T-cell (primary cell): ENCODE data around the gene CARS1. TPM values are rescaled to one million over a fixed set of nuclear protein-coding genes. Genes with fewer than 3 reads are reported as not detected.

Experiments
- ATAC-seq, 4 experiments: fragments of 200-7000 bp in 3 of 4; fragments of 150-1000 bp in 1 of 4; cut with Tn5 transposase; replicated peaks in 1 of 4; 1 replicate in 3 of 4; 2 replicates in 1 of 4; pipeline ENCODE4 v1.10.0; 2021; ENCODE audit warnings: moderate library complexity in 3 of 4, mild to moderate bottlenecking in 2 of 4, moderate number of reproducible peaks in 1 of 4
- CTCF ChIA-PET, 2 donors: fragments of 300-600 bp; sonication (Branson Sonifier 250); formaldehyde crosslinking; loops; one replicate each; lab custom pipeline; 2022; ENCODE audit warnings: antibody characterized with exemption in 2 of 2; lab: Charles Lee
- POLR2A ChIA-PET, 2 donors: fragments of 300-600 bp; sonication (Branson Sonifier 250); formaldehyde crosslinking; loops; one replicate each; lab custom pipeline; 2022; ENCODE audit warnings: antibody characterized with exemption in 2 of 2; lab: Charles Lee
- DNase-seq, 35 experiments: peaks; one replicate each; pipeline versions ENCODE4 v3.0.0 to v3.0.0-alpha.2; 2013 to 2023
- H3K27ac ChIP-seq: one replicate; pipeline ENCODE4 v1.5.1; 2013; ENCODE audit warnings: low read length
- H3K27me3 ChIP-seq, 2 experiments: replicated peaks in 1 of 2; 1 replicate in 1 of 2; 2 replicates in 1 of 2; pipeline versions ENCODE4 v1.6.1 to v1.7.0; 2013; ENCODE audit warnings: low read length in 1 of 2, mixed read lengths in 1 of 2; ENCODE audit not compliant: control insufficient read depth in 2 of 2, insufficient read depth in 2 of 2; ENCODE audit errors: extremely low read depth in 1 of 2
- H3K36me3 ChIP-seq, 2 donors: 1 replicate in 1 of 2; 2 replicates in 1 of 2; pipeline versions ENCODE4 v1.6.1 to v1.7.0; 2013; ENCODE audit warnings: low read length in 1 of 2; ENCODE audit not compliant: control insufficient read depth in 2 of 2, insufficient read depth in 1 of 2; ENCODE audit errors: extremely low read depth in 1 of 2
- H3K4me1 ChIP-seq, 2 experiments: 1 replicate in 1 of 2; 2 replicates in 1 of 2; pipeline versions ENCODE4 v1.6.1 to v1.7.0; 2013; ENCODE audit warnings: low read length in 2 of 2, mixed read lengths in 1 of 2; ENCODE audit not compliant: insufficient read depth in 2 of 2, control insufficient read depth in 1 of 2; ENCODE audit errors: extremely low read depth in 1 of 2
- H3K4me3 ChIP-seq, 2 donors: 1 replicate in 1 of 2; 2 replicates in 1 of 2; pipeline versions ENCODE4 v1.5.1 to v1.7.0; 2013; ENCODE audit warnings: mild to moderate bottlenecking in 2 of 2, low read length in 1 of 2, moderate library complexity in 1 of 2; ENCODE audit not compliant: control insufficient read depth in 1 of 2; ENCODE audit errors: extremely low read depth in 1 of 2
- H3K9me3 ChIP-seq: 2 replicates; pipeline ENCODE4 v1.7.0; 2013
- H3K27ac Mint-ChIP-seq, 2 donors: one replicate each; pipeline ENCODE4 v1.8.0; 2020 to 2021; ENCODE audit warnings: mild to moderate bottlenecking in 2 of 2, mixed read lengths in 2 of 2
- H3K27me3 Mint-ChIP-seq, 2 donors: one replicate each; pipeline ENCODE4 v1.8.0; 2021 to 2022; ENCODE audit warnings: mixed read lengths in 2 of 2
- H3K36me3 Mint-ChIP-seq: one replicate; pipeline ENCODE4 v1.8.0; 2021; ENCODE audit warnings: mixed read lengths
- H3K4me1 Mint-ChIP-seq, 3 donors: one replicate each; pipeline ENCODE4 v1.8.0; 2020 to 2022; ENCODE audit warnings: mixed read lengths in 3 of 3, mild to moderate bottlenecking in 1 of 3
- H3K4me3 Mint-ChIP-seq, 3 donors: one replicate each; pipeline ENCODE4 v1.8.0; 2020 to 2022; ENCODE audit warnings: mild to moderate bottlenecking in 3 of 3, mixed read lengths in 3 of 3, moderate library complexity in 3 of 3
- H3K9me3 Mint-ChIP-seq, 3 donors: one replicate each; pipeline ENCODE4 v1.8.0; 2020 to 2022; ENCODE audit warnings: mixed read lengths in 3 of 3
- WGBS: methylation state at CpG from one replicate; pipeline ENCODE4 v1.1.5; 2013; ENCODE audit warnings: missing lambda C conversion rate; ENCODE audit not compliant: insufficient coverage; 5-methylcytosine and 5-hydroxymethylcytosine counted together
- total RNA-seq, 35 experiments: library from RNA in 6 of 35; stranded (reverse) in 6 of 35; fragments of 120-200 nt in 1 of 35; gene quantifications; one replicate each; pipeline versions ENCODE4 v1.2.1 to v1.2.4 and lab custom pipeline; 2013 to 2026

The CARS1 gene
- total RNA-seq, 5 donors from 2014 or later (not counting 1 experiment from before 2014, with no cell fraction given) = 45.3 to 113 (median 109) TPM

DNA sequence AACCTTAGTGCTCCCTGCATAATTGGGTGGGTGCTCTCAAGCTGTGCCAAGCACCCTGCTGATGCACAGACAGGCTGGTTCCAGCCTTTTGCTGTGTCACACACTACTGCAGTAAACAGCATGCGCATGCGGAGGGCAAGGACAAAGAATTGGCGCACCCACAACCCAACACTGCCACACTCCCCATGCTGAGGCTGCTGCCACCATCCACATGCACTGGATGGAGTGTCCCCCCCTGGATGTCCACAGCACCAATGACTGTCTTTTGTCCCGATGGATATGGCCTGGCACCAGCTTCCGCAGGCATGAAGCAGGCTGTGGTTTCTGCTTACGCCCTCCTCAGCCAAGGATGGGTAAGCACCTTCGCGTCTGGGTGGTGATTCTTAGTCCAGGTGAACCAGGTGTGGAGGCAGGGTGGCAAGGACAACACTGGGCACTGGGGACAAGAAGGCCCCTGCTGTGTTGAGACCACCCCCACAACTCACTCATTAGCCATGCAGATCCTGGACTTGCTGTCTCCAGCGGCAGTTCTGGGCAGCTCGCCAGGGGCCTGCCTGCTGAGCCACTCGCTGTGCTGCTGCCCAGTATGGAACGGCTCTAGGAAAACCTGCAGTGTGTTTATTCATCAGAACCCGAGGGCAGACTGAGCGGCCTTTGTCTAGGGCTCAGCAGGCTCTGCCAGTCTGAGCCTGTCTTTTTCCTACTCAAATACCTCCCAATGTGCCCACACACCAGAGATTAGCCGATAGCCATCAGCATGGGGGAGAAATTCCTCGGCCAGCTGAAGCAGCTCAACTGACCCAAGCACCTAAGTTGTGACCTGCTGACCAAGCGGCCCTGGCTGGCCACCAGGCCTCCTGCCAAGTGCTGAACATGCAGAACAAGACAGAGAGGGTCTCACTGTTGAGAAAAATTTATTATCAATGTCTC is 56.9 kb downstream of the CARS1 start:
- H3K4me3 ChIP-seq = no peak overlapping the region
- H3K27ac ChIP-seq = no peak overlapping the region
- H3K36me3 ChIP-seq = peaks cover 33 to 52% of the 10 kb centered on the region in 2 donors
- H3K27me3 ChIP-seq = no peaks in the 10 kb centered on the region
- 91% methylated on average over 14 of the region's 17 CpGs for WGBS
- Mint-ChIP-seq H3K27ac (no peak overlapping the region), H3K4me3 (no peak overlapping the region), H3K36me3 (peaks cover 36% of the 10 kb centered on the region), H3K9me3 (no peaks in the 10 kb centered on the region), H3K27me3 (no peaks in the 10 kb centered on the region), H3K4me1 (peaks cover 0 to 9% (median 1%) of the 10 kb centered on the region in 3 donors)
- DNase-seq = peak in 1 of 35 experiments; percentile 20
- H3K4me1 ChIP-seq = no peaks in the 10 kb centered on the region
- no peaks in the 10 kb centered on the region for H3K9me3 ChIP-seq
- ChIA-PET POLR2A (no interaction called here), CTCF (no interaction called here)
- no peak for ATAC-seq

DNA sequence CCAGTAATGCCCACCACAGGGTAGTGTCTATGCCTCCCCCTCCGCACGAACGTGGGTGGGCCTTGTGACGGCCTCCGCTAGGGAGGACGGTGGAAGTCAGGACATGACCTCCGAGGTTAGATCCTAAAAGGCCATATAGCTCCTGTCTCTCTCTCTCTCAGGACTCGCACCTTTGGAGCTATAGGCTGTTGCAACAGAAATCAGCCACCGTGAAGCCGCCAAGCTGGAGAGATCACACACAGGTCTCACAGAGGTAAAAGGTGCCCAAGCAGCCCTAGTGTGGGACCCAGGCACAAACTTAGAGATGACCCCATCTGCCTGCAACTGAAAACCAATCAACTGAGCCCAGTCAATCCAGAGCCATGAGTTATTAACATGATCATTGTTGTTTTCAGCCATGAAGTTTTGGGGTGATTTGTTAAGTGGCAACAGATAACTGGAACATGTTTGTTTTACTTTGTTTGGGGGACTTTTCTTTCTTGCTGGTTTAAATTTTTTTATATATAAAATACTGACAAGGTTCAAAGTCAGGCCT is 57.7 kb downstream of the CARS1 start:
- ATAC-seq (no peak), DNase-seq (no peak)
- Mint-ChIP-seq H3K4me1 (peaks cover under 1 to 9% (median under 1%) of the 10 kb centered on the region in 3 donors), H3K27me3 (no peaks in the 10 kb centered on the region), H3K9me3 (no peaks in the 10 kb centered on the region), H3K4me3 (no peak overlapping the region), H3K27ac (peak overlapping the region in 1 of 2 donors; percentile 3), H3K36me3 (peaks cover 34% of the 10 kb centered on the region)
- Histone ChIP-seq H3K4me1 (no peaks in the 10 kb centered on the region), H3K27ac (no peak overlapping the region), H3K36me3 (peaks cover 33 to 49% of the 10 kb centered on the region in 2 donors), H3K9me3 (no peaks in the 10 kb centered on the region), H3K4me3 (no peak overlapping the region), H3K27me3 (no peaks in the 10 kb centered on the region)
- POLR2A ChIA-PET = no interaction called here
- 100% methylated on average over 3 of the region's 10 CpGs for WGBS
- CTCF ChIA-PET = no interaction called here

DNA sequence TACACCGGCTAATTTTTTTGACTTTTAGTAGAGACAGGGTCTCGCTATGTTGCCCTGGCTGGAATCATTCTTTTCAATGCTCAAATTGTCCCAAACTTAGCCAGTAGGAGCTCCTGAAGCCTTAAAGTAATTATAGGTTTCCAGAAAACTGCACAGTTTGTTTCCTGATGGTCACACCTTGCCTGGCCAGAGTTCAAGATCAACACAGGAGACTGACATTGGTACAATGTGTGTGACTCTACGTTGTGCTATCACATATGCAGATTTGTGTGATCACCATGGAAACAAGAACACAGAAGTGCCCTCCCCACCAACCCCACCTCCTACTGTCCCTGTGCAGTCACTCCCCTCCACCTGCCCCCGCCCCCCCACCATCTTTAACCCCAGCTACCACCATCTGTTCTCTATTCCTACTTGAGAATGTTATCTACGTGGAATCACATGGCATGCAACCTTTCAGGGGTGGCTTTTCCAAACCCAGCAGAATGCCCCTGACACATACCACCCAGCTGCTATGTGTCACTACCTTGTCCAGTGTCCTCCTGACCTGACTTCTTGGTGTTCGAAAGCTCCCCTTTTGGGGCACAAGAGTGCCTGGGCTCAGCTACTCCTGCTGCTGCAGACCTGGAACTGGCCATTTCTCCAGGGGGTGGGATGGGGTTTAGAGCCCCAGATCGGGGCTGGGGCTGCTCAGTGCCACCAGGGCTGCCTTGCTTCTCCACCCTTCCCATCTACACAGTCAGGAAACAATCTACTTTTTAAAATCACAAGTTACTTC is 59.0 kb downstream of the CARS1 start:
- H3K4me1 Mint-ChIP-seq = peaks cover 1 to 9% (median 2%) of the 10 kb centered on the region in 3 donors
- Histone ChIP-seq H3K27ac (no peak overlapping the region), H3K4me3 (no peak overlapping the region), H3K4me1 (no peaks in the 10 kb centered on the region), H3K27me3 (no peaks in the 10 kb centered on the region), H3K9me3 (no peaks in the 10 kb centered on the region), H3K36me3 (peaks cover 24 to 36% of the 10 kb centered on the region in 2 donors)
- peaks cover 22% of the 10 kb centered on the region for H3K36me3 Mint-ChIP-seq
- H3K27me3 Mint-ChIP-seq = no peaks in the 10 kb centered on the region
- no peak overlapping the region for H3K4me3 Mint-ChIP-seq
- H3K27ac Mint-ChIP-seq = peak overlapping the region in 1 of 2 donors; percentile 55
- 86% methylated on average over 3 of the region's 7 CpGs for WGBS
- no peak for ATAC-seq
- no peak for DNase-seq
- H3K9me3 Mint-ChIP-seq = no peaks in the 10 kb centered on the region
- ChIA-PET POLR2A (no interaction called here), CTCF (interaction anchor here in 1 of 2 donors (0.9 kb wide), 1 partner anchor 23 kb away, joined by 3 read pairs; no protein-coding TSS in a partner anchor)

GRCh38 chr11:2997406-2997805 is 59.8 kb downstream of the CARS1 start:
- CTCF ChIA-PET = interaction anchor here in 1 of 2 donors (0.9 kb wide), 1 partner anchor 23 kb away, joined by 3 read pairs; no protein-coding TSS in a partner anchor
- ATAC-seq = no peak
- 90% methylated on average over 2 of the region's 4 CpGs for WGBS

DNA sequence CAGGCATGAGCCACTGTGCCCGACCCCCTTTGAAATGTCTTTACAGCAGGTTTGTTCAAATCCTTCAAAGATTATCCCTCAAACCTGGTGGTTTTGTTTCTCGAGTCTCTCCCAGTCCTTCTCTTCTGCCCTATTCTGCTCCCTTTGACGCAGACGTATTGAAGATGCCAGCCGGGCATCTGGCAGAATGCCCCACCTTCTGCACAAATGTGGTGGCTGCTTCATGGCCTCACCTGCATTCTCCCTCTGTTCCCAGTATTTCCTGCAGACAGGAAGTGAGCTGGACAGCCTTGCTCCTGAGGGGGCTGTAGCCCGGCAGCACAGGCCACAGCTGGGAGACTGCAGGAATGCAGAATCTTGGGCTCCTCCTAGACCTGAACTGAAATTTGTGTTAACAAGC is 60.2 kb downstream of the CARS1 start:
- Mint-ChIP-seq H3K27ac (no peak overlapping the region), H3K4me3 (no peak overlapping the region), H3K27me3 (no peaks in the 10 kb centered on the region), H3K36me3 (peaks cover 13% of the 10 kb centered on the region), H3K4me1 (peaks cover 2 to 5% (median 5%) of the 10 kb centered on the region in 3 donors), H3K9me3 (no peaks in the 10 kb centered on the region)
- POLR2A ChIA-PET = no interaction called here
- Histone ChIP-seq H3K4me1 (peaks cover 3 to 7% of the 10 kb centered on the region in 2 experiments), H3K27ac (no peak overlapping the region), H3K27me3 (no peaks in the 10 kb centered on the region), H3K4me3 (no peak overlapping the region), H3K9me3 (no peaks in the 10 kb centered on the region), H3K36me3 (peaks cover 14 to 24% of the 10 kb centered on the region in 2 donors)
- ATAC-seq (no peak), DNase-seq (no peak)
- WGBS = 100% methylated on average over 5 of the region's 6 CpGs
- CTCF ChIA-PET = no interaction called here

More at GRCh38 chr11:2997406-2997805, 59.8 kb downstream of the CARS1 start:
- POLR2A ChIA-PET = no interaction called here
- Mint-ChIP-seq H3K4me3 (no peak overlapping the region), H3K4me1 (peaks cover 2 to 5% (median 5%) of the 10 kb centered on the region in 3 donors), H3K36me3 (peaks cover 13% of the 10 kb centered on the region), H3K9me3 (no peaks in the 10 kb centered on the region), H3K27ac (no peak overlapping the region), H3K27me3 (no peaks in the 10 kb centered on the region)
- peaks cover 17 to 28% of the 10 kb centered on the region in 2 donors for H3K36me3 ChIP-seq
- no peak overlapping the region for H3K4me3 ChIP-seq
- H3K4me1 ChIP-seq = peaks cover 3 to 7% of the 10 kb centered on the region in 2 experiments
- H3K9me3 ChIP-seq = no peaks in the 10 kb centered on the region
- no peak overlapping the region for H3K27ac ChIP-seq
- H3K27me3 ChIP-seq = no peaks in the 10 kb centered on the region
- no peak for DNase-seq
